ENCODE data around the gene DLL4. TPM values are rescaled to one million over a fixed set of nuclear protein-coding genes. Genes with fewer than 3 reads are reported as not detected.

Gene DLL4
- total and polyA plus RNA-seq, 10 donors: 1.2 to 26.3 (median 10.2) TPM

GRCh38 chr15:40917585-40917984, 11.6 kb upstream of the DLL4 start:
- intact Hi-C loops (cut with DNase I; ENCODE audit: low total_unique reads): no loop called here
- peak overlapping the region in 5 of 8 donors; percentile 35 to 54 (median 42) for H3K27ac ChIP-seq

GRCh38 chr15:40918146-40918798, 10.9 kb upstream of the DLL4 start:
- DNase-seq: peak; percentile 74
- Histone ChIP-seq H3K36me3 (no peaks in the 10 kb centered on the region), H3K9me3 (no peaks in the 10 kb centered on the region), H3K27ac (peak overlapping the region in 5 of 8 donors; percentile 35 to 54 (median 42)), H3K4me1 (peaks cover 0 to 46% (median 14%) of the 10 kb centered on the region in 6 donors), H3K4me3 (peak overlapping the region in 1 of 8 donors; percentile 14), H3K27me3 (replicated peaks in 1 of 7) (no peaks in the 10 kb centered on the region)
- intact Hi-C loops (cut with DNase I; ENCODE audit: low total_unique reads): no loop called here
- TF ChIP-seq POLR2AphosphoS5 (IDR thresholded peaks at IDR 0.05) (peak; percentile 34 to 54 (median 53)), CTCF (IDR thresholded peaks at IDR 0.05 in 8 of 11, conservative IDR thresholded peaks at IDR 0.05 in 3 of 11) (no peak)
- 68 to 80% (median 73%) methylated on average over 9 to 15 of the region's 15 CpGs for WGBS, 5 donors

More at GRCh38 chr15:40917585-40917984, 11.6 kb upstream of the DLL4 start:
- H3K9me3 ChIP-seq: no peaks in the 10 kb centered on the region
- peaks cover 0 to 46% (median 15%) of the 10 kb centered on the region in 6 donors for H3K4me1 ChIP-seq
- H3K27me3 ChIP-seq (replicated peaks in 1 of 7): no peaks in the 10 kb centered on the region
- TF ChIP-seq CTCF (IDR thresholded peaks at IDR 0.05 in 8 of 11, conservative IDR thresholded peaks at IDR 0.05 in 3 of 11) (no peak), POLR2AphosphoS5 (IDR thresholded peaks at IDR 0.05) (no peak), POLR2A (IDR thresholded peaks at IDR 0.05) (no peak)
- 58 to 76% (median 71%) methylated on average over 10 to 11 of the region's 11 CpGs for WGBS, 5 donors
- H3K36me3 ChIP-seq: no peaks in the 10 kb centered on the region
- DNase-seq: no peak
- no peak overlapping the region for H3K4me3 ChIP-seq

- peak; percentile 58 for DNase-seq
These were observed 10.2 kb upstream of the DLL4 start for GRCh38 chr15:40918799-40919392.

More at GRCh38 chr15:40918799-40919392, 10.2 kb upstream of the DLL4 start:
- Histone ChIP-seq H3K4me3 (no peak overlapping the region), H3K36me3 (no peaks in the 10 kb centered on the region), H3K27me3 (replicated peaks in 1 of 7) (no peaks in the 10 kb centered on the region), H3K4me1 (peaks cover 0 to 46% (median 14%) of the 10 kb centered on the region in 6 donors), H3K9me3 (no peaks in the 10 kb centered on the region), H3K27ac (peak overlapping the region in 4 of 8 donors; percentile 35 to 54 (median 45))
- intact Hi-C loops (cut with DNase I; ENCODE audit: low total_unique reads): no loop called here
- WGBS, 5 donors: 74 to 90% (median 82%) methylated on average over 17 to 19 of the region's 19 CpGs
- TF ChIP-seq POLR2AphosphoS5 (IDR thresholded peaks at IDR 0.05) (no peak), POLR2A (IDR thresholded peaks at IDR 0.05) (no peak), CTCF (IDR thresholded peaks at IDR 0.05 in 8 of 11, conservative IDR thresholded peaks at IDR 0.05 in 3 of 11) (no peak)

Measured in spleen (tissue), 11 donors.